ENCODE data around the gene C6orf62. TPM values are rescaled to one million over a fixed set of nuclear protein-coding genes. Genes with fewer than 3 reads are reported as not detected.

Gene C6orf62
- total RNA-seq: 118 and 168 TPM in 2 replicates

GRCh38 chr6:24719125-24719971 lies at the start of gene C6orf62:
Gene C6orf62, minus strand, starts transcription at chr6:24719154. Its CDS starts 486 bp downstream, at chr6:24718668.

GRCh38 chr6:24666641-24667377 lies 52.1 kb downstream of the C6orf62 start, which contains the start of the genes ACOT13 and TDP2:
Gene ACOT13, plus strand, starts transcription at chr6:24667077. Its CDS starts 187 bp downstream, at chr6:24667264.
Gene TDP2, minus strand, starts transcription at chr6:24666899. Its CDS starts 37 bp downstream, at chr6:24666862.

Other genes starting within 250 kb of the C6orf62 start
- gene GPLD1, start 229.6 kb downstream of the C6orf62 start, total RNA-seq: under 0.01 and 0.32 TPM in 2 replicates
- gene ALDH5A1, start 224.2 kb downstream of the C6orf62 start, total RNA-seq: 0.59 and 0.69 TPM in 2 replicates
- under 0.01 and 0.09 TPM in 2 replicates for gene KIAA0319, start 73.0 kb downstream of the C6orf62 start, total RNA-seq
- gene TDP2, start 52.3 kb downstream of the C6orf62 start, total RNA-seq: 21.1 and 26.4 TPM in 2 replicates
- 8.6 TPM in 2 replicates for gene ACOT13, start 52.1 kb downstream of the C6orf62 start, total RNA-seq
- gene GMNN, start 55.8 kb upstream of the C6orf62 start, total RNA-seq: 10.1 and 17.5 TPM in 2 replicates
- not detected in 2 replicates for gene ARMH2, start 79.8 kb upstream of the C6orf62 start, total RNA-seq
- gene RIPOR2, start 216.8 kb upstream of the C6orf62 start, total RNA-seq: 0.30 and 0.42 TPM in 2 replicates